Mucosa of descending colon (tissue), 3 donors: ENCODE data around the gene MIGA2. TPM values are rescaled to one million over a fixed set of nuclear protein-coding genes. Genes with fewer than 3 reads are reported as not detected.
A peak's percentile ranks its signal among the peaks of the same experiment; 100 is the strongest.

Experiments used
- ATAC-seq: fragments of 200-7000 bp; cut with Tn5 transposase; one replicate; pipeline ENCODE4 v1.9.1; 2020; ENCODE audit warnings: mild to moderate bottlenecking, moderate library complexity
- DNase-seq, 3 donors: peaks; one replicate each; pipeline ENCODE4 v3.0.0-alpha.2; 2020
- H3K36me3 ChIP-seq: fragments of 200-600 bp; one replicate; pipeline ENCODE4 v1.8.0; 2021; ENCODE audit warnings: low read depth, mild to moderate bottlenecking
- H3K4me1 ChIP-seq: fragments of 200-600 bp; one replicate; pipeline ENCODE4 v1.8.0; 2021; ENCODE audit warnings: low read depth, mild to moderate bottlenecking
- H3K4me3 ChIP-seq: fragments of 200-600 bp; one replicate; pipeline ENCODE4 v1.8.0; 2021; ENCODE audit warnings: mild to moderate bottlenecking
- H3K9me3 ChIP-seq: fragments of 200-600 bp; one replicate; pipeline ENCODE4 v1.8.0; 2021; ENCODE audit warnings: mild to moderate bottlenecking
- CTCF ChIP-seq: fragments of 200-600 bp; IDR thresholded peaks from one replicate; pipeline ENCODE4 v1.8.0; 2022; ENCODE audit warnings: antibody characterized with exemption, mild to moderate bottlenecking
- intact Hi-C, 2 donors: fragments of 100-400 bp; cut with DNase I in 1 of 2; cut with micrococcal nuclease in 1 of 2; formaldehyde crosslinking; loops; one replicate each; pipeline versions ENCODE4 v1.11.0 to v1.11.1; 2022; cut with DNase I, micrococcal nuclease
- total RNA-seq, 3 donors: library from RNA; stranded (reverse); fragmentation: NEBNext Ultra II Directional in 2 of 3; extraction: Animal tissue kit (Norgen Biotek cat#: 25700) in 2 of 3; gene quantifications; one replicate each; pipeline versions ENCODE4 v1.2.1 to v1.2.4, GENCODE V29; 2021 to 2023
- donor health status: DM: no; HTN: no; CAD: no; lungs with moderate emphysema.
- donor health status: DM: no; HTN: no; CAD: no.
- donor health status: DM: no; HTN: yes; CAD: no.

The MIGA2 gene
- total RNA-seq, 3 donors from 2014 or later = 56.2 to 89.4 (median 57.1) TPM

DNA sequence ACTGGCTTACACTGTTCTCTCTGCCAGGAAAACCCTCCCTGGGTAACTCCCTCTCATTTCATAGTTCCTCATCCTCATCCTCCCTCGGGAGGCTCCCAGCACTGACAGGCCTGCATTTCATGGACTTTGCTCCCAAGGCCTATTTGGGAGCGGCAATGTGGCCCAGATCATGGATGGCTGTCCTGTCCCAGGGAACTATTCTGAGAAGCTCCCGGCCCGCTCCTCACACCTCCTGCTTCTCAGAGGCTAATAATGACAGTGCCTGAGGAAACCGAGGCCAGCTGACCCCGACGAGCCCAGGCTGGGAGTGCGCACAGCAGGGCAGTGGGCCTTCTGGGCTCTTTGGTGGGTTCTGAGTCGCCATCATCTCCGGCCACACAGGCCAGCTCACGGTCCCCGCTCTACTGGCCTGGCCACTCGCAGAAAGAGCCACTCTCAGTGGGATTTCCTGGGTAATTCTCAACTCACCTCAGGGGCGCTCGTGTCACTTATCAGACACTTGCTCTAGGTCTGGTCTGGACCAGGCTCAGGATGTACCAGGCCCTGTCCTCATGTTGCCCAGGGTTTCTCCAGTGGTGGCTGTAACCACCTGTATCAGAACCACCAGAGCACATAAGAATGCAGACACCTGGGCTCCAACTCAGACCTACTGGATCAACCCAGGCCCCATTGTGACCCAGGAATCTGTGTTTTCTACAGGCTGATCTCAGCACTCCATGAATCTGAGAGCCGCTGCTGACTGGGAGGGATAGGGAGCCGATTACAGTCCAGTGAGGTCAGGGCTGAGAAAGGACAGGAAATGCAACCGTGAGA, 42.5 kb downstream of the MIGA2 start:
- H3K9me3 ChIP-seq = no peaks in the 10 kb centered on the region
- ATAC-seq (peak; percentile 53), DNase-seq (peak; percentile 69 to 80 (median 80))
- intact Hi-C loops = no loop called here
- H3K4me1 ChIP-seq = peaks cover 57% of the 10 kb centered on the region
- H3K4me3 ChIP-seq = no peak overlapping the region
- no peaks in the 10 kb centered on the region for H3K36me3 ChIP-seq
- no peak for TF ChIP-seq CTCF

- no peak for TF ChIP-seq CTCF
- no peak for ATAC-seq
Observed at GRCh38 chr9:129079829-129080228, 43.4 kb downstream of the MIGA2 start.

DNA sequence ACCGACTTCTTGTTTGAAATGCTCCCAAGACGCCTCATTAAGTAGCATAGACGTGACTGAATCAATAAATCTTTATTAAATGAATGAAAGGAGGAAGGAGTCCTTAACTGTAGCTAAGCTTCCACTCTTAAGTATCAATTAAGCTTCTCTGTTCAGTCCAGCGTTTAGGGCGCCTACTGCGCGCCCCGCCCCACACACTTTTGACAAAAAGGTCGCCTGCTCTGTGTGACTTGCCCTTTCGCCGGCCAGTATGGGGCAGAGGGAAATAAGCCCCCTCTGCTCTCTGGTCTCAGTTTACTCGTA, 43.8 kb downstream of the MIGA2 start:
- ATAC-seq (no peak), DNase-seq (no peak)
- intact Hi-C loops = no loop called here
- Histone ChIP-seq H3K4me1 (peaks cover 61% of the 10 kb centered on the region), H3K9me3 (no peaks in the 10 kb centered on the region), H3K4me3 (peak overlapping the region; percentile 64), H3K36me3 (no peaks in the 10 kb centered on the region)
- TF ChIP-seq CTCF = no peak

More at GRCh38 chr9:129079829-129080228, 43.4 kb downstream of the MIGA2 start:
- intact Hi-C loops = no loop called here
- Histone ChIP-seq H3K36me3 (no peaks in the 10 kb centered on the region), H3K4me1 (peaks cover 61% of the 10 kb centered on the region), H3K9me3 (no peaks in the 10 kb centered on the region), H3K4me3 (no peak overlapping the region)
- DNase-seq = peak in 1 of 3 donors; percentile 21

- DNase-seq = peak; percentile 98 to 100 (median 99)
- peak within 1 kb of the TSS; percentile 64 for H3K4me3 ChIP-seq
- no peak for TF ChIP-seq CTCF
- intact Hi-C loops = no loop called here
- H3K36me3 ChIP-seq = no peaks in the 10 kb centered on the region
- peak; percentile 90 for ATAC-seq
- no peaks in the 10 kb centered on the region for H3K9me3 ChIP-seq
- H3K4me1 ChIP-seq = peaks cover 60% of the 10 kb centered on the region
Observed at GRCh38 chr9:129080601-129081387, 44.4 kb downstream of the MIGA2 start, which contains the start of gene DOLPP1. DOLPP1 (plus strand) TSS chr9:129081111; CDS start chr9:129081132, 21 bp downstream.

DNA sequence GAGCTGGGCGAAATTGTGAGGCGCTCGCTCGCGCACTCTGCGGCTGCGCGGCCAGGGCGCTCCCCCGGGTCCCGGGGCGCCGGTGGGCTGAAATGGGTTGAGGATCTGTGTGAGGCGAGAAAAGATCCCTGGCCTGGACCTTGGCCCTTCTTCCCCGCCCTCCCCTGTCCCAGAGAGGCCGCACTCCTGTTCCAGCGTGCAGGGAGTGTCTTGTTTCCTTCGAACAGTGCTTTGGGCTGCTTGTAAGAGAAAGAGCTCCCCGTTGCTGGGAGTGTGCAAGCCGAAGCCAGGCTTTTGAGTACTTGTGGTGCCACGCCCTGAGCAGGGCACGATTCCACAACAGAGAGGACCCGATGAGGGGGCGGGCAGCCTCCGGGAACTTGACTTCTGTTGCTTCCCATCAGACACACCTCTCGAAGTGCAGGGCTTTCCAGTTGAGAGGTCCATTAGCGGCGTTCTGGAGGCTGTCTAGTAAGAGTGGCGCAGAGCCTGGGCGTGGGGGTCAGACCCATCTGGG, 45.0 kb downstream of the MIGA2 start:
- peaks cover 54% of the 10 kb centered on the region for H3K4me1 ChIP-seq
- peaks cover 2% of the 10 kb centered on the region for H3K36me3 ChIP-seq
- no peak for TF ChIP-seq CTCF
- H3K9me3 ChIP-seq = no peaks in the 10 kb centered on the region
- peak; percentile 37 for ATAC-seq
- intact Hi-C loops = no loop called here
- peak overlapping the region; percentile 64 for H3K4me3 ChIP-seq
- DNase-seq = peak in 1 of 3 donors; percentile 62
